Measurements from ENCODE around the gene UBE2V1. TPM values are rescaled to one million over a fixed set of nuclear protein-coding genes. Genes with fewer than 3 reads are reported as not detected.
"Not testable (repeated sequence)": the region's sequence is repeated elsewhere in the genome, so short reads cannot be mapped to it uniquely, and the experiment has no call there.

UBE2V1 gene
- total RNA-seq, 1 donor from 2014 or later, result 62.5 TPM

DNA sequence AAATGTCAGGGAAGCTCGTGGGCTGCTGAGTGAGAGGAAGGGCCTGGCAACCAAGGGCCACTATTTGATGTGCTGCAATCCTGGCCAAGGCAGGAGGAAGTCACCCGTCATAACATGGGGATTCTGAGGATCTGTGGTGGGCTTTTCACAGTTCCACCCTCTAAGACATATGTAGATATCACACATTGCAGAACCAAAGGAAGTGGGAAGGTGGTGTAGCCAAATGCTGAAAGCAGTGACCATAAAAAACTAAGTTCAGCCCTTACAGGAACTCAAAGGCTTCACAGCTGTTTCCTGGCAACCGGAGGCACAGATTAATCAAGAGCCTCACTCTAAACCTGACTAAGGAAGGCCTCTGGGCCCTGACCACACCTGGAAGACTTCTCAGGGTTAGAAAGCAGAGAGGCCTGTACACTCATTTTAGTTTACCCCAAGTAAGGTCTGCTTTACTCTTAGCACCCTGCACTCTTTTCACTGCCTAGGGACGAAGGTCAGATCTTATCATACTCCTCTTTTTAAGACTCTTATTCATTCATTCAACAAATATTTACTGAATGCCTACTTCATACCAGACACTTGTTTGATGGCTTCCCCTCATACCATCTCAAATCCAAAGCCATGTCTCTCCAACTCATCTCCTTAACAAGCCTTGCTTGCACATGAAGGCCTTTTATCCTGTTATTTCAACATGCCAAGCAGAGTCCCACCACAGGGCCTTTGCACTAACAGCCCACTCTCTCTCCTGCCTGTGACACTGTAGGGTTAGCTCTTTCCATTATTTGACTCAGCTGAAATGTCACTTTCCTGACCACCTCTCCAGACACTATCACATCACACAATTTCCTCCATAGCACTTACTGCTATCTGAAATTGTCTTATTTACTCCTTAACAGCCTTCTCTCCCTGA, 2.6 kb downstream of the UBE2V1 start:
- DNase-seq (ENCODE audit: low read depth), result no peak
- TF ChIP-seq CTCF (IDR thresholded peaks at IDR 0.05; ENCODE audit: insufficient read depth, low read length, poor library complexity, severe bottlenecking), result no peak
- Histone ChIP-seq H3K36me3 (ENCODE audit: control insufficient read depth, insufficient read depth, low read length) (no peaks in the 10 kb centered on the region), H3K27me3 (ENCODE audit: control insufficient read depth, insufficient read depth, low read length) (no peaks in the 10 kb centered on the region), H3K4me3 (ENCODE audit: low read depth, low read length) (no peak overlapping the region)

DNA sequence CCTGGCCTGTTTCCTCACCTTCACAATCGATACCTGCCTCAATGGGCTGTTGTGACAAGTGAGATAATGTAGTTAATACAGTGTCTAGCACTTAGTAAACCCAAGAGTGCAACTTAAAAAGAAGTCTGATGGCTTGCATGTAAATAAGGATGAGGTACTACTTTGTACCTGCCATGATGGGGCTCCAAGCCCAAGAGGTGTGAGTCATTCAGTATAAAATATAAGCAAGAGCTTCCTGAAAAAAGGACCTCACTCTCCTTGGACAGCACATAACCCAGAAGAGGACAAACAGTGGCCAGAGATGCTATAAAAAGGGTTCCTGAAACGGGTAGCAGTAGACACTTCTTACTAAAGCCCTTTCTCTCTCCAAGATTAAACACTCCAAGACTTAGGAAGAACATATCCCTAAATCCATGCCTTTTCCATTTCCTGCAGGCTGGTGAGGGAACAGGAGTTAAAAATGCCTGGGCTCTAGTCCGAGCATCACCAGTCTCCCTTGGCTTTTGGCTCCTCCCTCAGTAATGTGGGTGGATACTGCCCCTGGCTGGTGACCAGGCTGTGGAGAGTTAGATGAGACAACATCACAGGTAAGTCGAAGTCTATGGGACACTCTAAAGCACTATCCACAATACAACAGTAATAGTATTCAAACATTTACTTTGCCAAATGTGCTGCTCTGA, 4.3 kb downstream of the UBE2V1 start:
- TF ChIP-seq CTCF (IDR thresholded peaks at IDR 0.05; ENCODE audit: insufficient read depth, low read length, poor library complexity, severe bottlenecking), result no peak
- DNase-seq (ENCODE audit: low read depth), result no peak

GRCh38 chr20:50107796-50108331, 5.1 kb downstream of the UBE2V1 start:
- DNase-seq (ENCODE audit: low read depth), result no peak
- no peaks in the 10 kb centered on the region for H3K36me3 ChIP-seq (ENCODE audit: control insufficient read depth, insufficient read depth, low read length)
- no peak for TF ChIP-seq CTCF (IDR thresholded peaks at IDR 0.05; ENCODE audit: insufficient read depth, low read length, poor library complexity, severe bottlenecking)
- H3K4me3 ChIP-seq (ENCODE audit: low read depth, low read length), result no peak overlapping the region
- no peaks in the 10 kb centered on the region for H3K27me3 ChIP-seq (ENCODE audit: control insufficient read depth, insufficient read depth, low read length)

More for the DNA sequence above, 4.3 kb downstream of the UBE2V1 start:
- H3K36me3 ChIP-seq (ENCODE audit: control insufficient read depth, insufficient read depth, low read length), result no peaks in the 10 kb centered on the region
- H3K27me3 ChIP-seq (ENCODE audit: control insufficient read depth, insufficient read depth, low read length), result no peaks in the 10 kb centered on the region
- H3K4me3 ChIP-seq (ENCODE audit: low read depth, low read length), result no peak overlapping the region

DNA sequence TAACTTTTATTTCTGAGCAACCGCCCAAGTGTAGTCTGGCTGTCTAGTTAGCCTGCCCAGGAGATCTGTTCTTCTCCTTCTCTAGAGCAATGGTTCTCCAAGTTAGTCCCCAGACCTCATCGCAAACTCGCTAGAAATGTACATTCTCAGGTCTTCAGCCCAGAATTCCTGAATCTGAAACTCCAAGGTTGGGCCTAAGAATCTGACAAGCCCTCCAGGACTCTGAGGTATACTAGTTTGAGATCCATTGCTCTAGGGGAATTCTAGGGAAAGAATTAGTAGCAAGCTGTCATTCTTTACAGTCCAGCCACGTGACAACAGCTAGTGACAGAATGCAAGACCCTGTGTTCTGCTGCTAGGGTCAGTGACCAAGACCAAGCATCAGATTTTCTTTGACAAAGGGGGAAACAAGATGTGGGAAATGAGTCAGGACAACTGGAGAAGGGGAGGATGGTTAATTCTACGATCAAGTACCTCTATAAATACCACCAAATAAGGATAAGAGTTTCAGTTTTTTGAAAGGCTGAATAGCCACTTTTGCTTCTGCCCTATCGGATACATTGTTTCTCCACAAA, 5.8 kb downstream of the UBE2V1 start:
- Histone ChIP-seq H3K4me3 (ENCODE audit: low read depth, low read length) (no peak overlapping the region), H3K27me3 (ENCODE audit: control insufficient read depth, insufficient read depth, low read length) (no peaks in the 10 kb centered on the region), H3K36me3 (ENCODE audit: control insufficient read depth, insufficient read depth, low read length) (no peaks in the 10 kb centered on the region)
- TF ChIP-seq CTCF (IDR thresholded peaks at IDR 0.05; ENCODE audit: insufficient read depth, low read length, poor library complexity, severe bottlenecking), result no peak
- no peak for DNase-seq (ENCODE audit: low read depth)

DNA sequence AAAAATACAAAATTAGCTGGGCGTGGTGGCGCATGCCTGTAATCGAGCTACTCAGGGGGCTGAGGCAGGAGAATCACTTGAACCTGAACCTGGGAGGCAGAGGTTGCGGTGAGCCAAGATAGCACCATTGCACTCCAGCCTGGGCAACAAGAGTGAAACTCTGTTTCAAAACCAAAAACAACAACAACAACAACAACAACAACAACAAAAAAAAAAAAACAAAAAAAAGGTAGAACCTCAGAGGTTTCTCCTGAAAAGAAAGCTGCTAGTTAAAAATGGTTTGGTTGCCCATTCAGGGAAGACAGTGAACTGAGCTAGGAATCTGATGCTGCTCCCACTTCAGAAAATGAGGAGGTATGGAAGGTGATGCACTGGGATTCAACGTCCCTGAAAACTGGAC, 6.3 kb downstream of the UBE2V1 start:
- not testable (repeated sequence) for H3K27me3 ChIP-seq (ENCODE audit: control insufficient read depth, insufficient read depth, low read length); DNase-seq (ENCODE audit: low read depth); H3K36me3 ChIP-seq (ENCODE audit: control insufficient read depth, insufficient read depth, low read length); H3K4me3 ChIP-seq (ENCODE audit: low read depth, low read length)

- DNase-seq (ENCODE audit: low read depth), result peak; percentile 77
- H3K36me3 ChIP-seq (ENCODE audit: control insufficient read depth, insufficient read depth, low read length); H3K4me3 ChIP-seq (ENCODE audit: low read depth, low read length); H3K27me3 ChIP-seq (ENCODE audit: control insufficient read depth, insufficient read depth, low read length): not testable (repeated sequence)
These were observed 9.4 kb downstream of the UBE2V1 start for GRCh38 chr20:50103464-50104107.

DNA sequence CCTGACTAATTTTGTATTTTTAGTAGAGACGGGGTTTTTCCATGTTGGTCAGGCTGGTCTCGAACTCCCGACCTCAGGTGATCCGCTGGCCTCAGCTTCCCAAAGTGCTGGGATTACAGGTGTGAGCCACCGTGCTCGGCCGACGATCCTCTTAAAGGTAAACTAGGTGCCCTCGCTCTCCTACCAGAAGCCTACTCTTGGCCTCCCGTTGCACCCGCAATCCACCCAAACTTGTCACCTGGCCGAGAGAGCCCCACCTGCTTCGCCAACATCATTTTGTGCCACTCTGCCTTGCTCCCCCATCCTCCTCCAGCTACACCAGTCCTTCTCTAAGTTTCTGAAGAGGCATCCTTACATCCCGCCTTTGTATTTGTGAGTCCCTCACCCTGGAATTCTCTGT, 10.4 kb downstream of the UBE2V1 start:
- not testable (repeated sequence) for H3K27me3 ChIP-seq (ENCODE audit: control insufficient read depth, insufficient read depth, low read length); H3K36me3 ChIP-seq (ENCODE audit: control insufficient read depth, insufficient read depth, low read length); DNase-seq (ENCODE audit: low read depth); H3K4me3 ChIP-seq (ENCODE audit: low read depth, low read length)

All from kidney epithelial cell (primary cell).